Measurements from ENCODE around the gene ACOXL. TPM values are rescaled to one million over a fixed set of nuclear protein-coding genes. Genes with fewer than 3 reads are reported as not detected.

Gene ACOXL
- polyA plus RNA-seq, 4 donors: 0.06 to 0.56 TPM; not detected in 2

DNA sequence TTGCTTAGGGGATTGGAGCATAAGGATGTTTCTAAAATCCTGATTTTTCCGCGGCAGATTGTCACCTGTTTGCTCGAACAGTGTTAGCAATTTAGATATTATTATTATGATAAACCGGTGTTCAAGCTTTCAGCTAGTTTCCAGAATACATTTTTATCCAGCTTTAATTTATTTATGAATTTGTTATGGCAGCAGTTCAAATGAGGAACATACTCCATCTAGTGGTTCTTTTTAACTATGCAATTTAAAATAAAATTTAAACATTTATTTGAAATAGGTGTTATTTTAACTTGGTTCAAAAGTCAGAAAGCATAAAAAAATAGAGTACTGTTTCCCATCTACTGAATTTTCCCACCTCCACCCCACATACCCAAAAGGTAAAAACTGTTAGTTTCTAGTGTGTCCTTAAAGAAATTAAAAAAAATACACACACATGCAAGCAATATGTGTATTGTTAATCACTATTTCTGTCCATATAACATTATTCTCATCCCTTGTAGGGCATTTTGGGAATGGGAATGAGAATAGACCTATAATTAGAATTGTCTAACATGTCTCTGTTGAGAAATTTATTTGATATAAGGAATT, 23.2 kb downstream of the ACOXL start:
- peak; percentile 41 for FAIRE-seq
- 35 to 40% (median 39%) methylated on average over 4 of the region's 4 CpGs for WGBS, 3 donors
- H3K27ac ChIP-seq (ENCODE audit: low read depth in 1 of 3, low read length in 2 of 3): no peak overlapping the region

DNA sequence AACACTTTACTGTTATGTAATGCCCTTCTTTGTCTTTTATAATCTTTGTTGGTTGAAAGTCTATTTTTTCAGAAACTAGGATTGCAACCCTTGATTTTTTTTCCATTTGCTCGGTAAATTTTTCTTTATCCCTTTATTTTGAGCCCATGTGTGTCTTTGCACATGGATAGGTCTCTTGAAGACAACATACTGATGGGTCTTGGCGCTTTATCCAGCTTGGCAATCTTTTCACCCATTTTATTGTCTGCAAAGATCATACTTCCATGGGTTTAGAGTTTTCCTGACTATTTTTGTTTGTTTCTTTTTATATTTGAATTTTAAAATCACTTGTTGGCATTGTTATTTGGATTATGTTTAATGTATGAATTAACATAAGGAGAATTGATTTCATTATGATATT, 27.0 kb downstream of the ACOXL start:
- H3K4me3 ChIP-seq (ENCODE audit: low read depth in 1 of 3, low read length in 3 of 3): no peak overlapping the region
- 82 to 89% (median 83%) methylated on average over 2 of the region's 2 CpGs for WGBS, 3 donors

More for the DNA sequence above, 23.2 kb downstream of the ACOXL start:
- Histone ChIP-seq H3K4me3 (ENCODE audit: low read depth in 1 of 3, low read length in 3 of 3) (no peak overlapping the region), H3K4me1 (ENCODE audit: control insufficient read depth in 3 of 3, insufficient read depth in 2 of 3, low read depth in 1 of 3, low read length in 2 of 3) (no peaks in the 10 kb centered on the region), H3K9me3 (ENCODE audit: control insufficient read depth in 2 of 2, insufficient read depth in 1 of 2, low read depth in 1 of 2, low read length in 1 of 2) (peaks cover 0 to 3% of the 10 kb centered on the region in 2 donors), H3K36me3 (ENCODE audit: control insufficient read depth in 3 of 3, insufficient read depth in 2 of 3, low read depth in 1 of 3, low read length in 3 of 3) (no peaks in the 10 kb centered on the region), H3K27me3 (ENCODE audit: control insufficient read depth in 3 of 3, insufficient read depth in 3 of 3, low read length in 3 of 3) (peaks cover 0 to 2% (median 0%) of the 10 kb centered on the region in 3 donors)
- peak in 1 of 2 donors; percentile 22 for DNase-seq

DNA sequence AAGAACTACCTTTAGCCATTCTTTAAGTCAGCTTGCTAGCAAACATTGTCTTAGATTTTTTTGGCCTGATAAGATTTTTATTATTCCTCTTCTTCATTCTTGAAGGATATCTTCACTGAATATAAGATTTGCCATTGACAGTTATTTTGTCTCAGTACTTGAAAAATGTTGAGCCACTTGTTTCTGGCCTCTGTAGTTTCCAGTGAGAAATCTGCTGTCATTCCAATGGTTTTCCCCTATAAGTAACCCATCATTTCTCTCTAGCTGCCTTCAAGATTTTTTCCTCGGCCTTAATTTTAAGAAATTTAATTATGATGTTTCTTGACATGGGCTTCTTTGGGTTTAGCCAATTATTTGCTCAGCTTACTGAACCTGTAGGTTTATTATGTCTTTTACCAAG, 32.6 kb downstream of the ACOXL start:
- peaks cover 0 to 6% of the 10 kb centered on the region in 2 donors for H3K9me3 ChIP-seq (ENCODE audit: control insufficient read depth in 2 of 2, insufficient read depth in 1 of 2, low read depth in 1 of 2, low read length in 1 of 2)
- no peaks in the 10 kb centered on the region for H3K36me3 ChIP-seq (ENCODE audit: control insufficient read depth in 3 of 3, insufficient read depth in 2 of 3, low read depth in 1 of 3, low read length in 3 of 3)
- no peaks in the 10 kb centered on the region for H3K4me1 ChIP-seq (ENCODE audit: control insufficient read depth in 3 of 3, insufficient read depth in 2 of 3, low read depth in 1 of 3, low read length in 2 of 3)
- peaks cover 0 to 8% (median 4%) of the 10 kb centered on the region in 3 donors for H3K27me3 ChIP-seq (ENCODE audit: control insufficient read depth in 3 of 3, insufficient read depth in 3 of 3, low read length in 3 of 3)
- no peak overlapping the region for H3K4me3 ChIP-seq (ENCODE audit: low read depth in 1 of 3, low read length in 3 of 3)
- DNase-seq: no peak
- H3K27ac ChIP-seq (ENCODE audit: low read depth in 1 of 3, low read length in 2 of 3): no peak overlapping the region
- FAIRE-seq: no peak
- 86 to 97% (median 96%) methylated on average over 1 of the region's 1 CpG for WGBS, 3 donors

More for the DNA sequence above, 27.0 kb downstream of the ACOXL start:
- Histone ChIP-seq H3K36me3 (ENCODE audit: control insufficient read depth in 3 of 3, insufficient read depth in 2 of 3, low read depth in 1 of 3, low read length in 3 of 3) (no peaks in the 10 kb centered on the region), H3K27me3 (ENCODE audit: control insufficient read depth in 3 of 3, insufficient read depth in 3 of 3, low read length in 3 of 3) (peaks cover 0 to 4% (median 0%) of the 10 kb centered on the region in 3 donors), H3K9me3 (ENCODE audit: control insufficient read depth in 2 of 2, insufficient read depth in 1 of 2, low read depth in 1 of 2, low read length in 1 of 2) (peaks cover 0 to 6% of the 10 kb centered on the region in 2 donors), H3K27ac (ENCODE audit: low read depth in 1 of 3, low read length in 2 of 3) (no peak overlapping the region), H3K4me1 (ENCODE audit: control insufficient read depth in 3 of 3, insufficient read depth in 2 of 3, low read depth in 1 of 3, low read length in 2 of 3) (no peaks in the 10 kb centered on the region)
- DNase-seq: no peak
- no peak for FAIRE-seq

DNA sequence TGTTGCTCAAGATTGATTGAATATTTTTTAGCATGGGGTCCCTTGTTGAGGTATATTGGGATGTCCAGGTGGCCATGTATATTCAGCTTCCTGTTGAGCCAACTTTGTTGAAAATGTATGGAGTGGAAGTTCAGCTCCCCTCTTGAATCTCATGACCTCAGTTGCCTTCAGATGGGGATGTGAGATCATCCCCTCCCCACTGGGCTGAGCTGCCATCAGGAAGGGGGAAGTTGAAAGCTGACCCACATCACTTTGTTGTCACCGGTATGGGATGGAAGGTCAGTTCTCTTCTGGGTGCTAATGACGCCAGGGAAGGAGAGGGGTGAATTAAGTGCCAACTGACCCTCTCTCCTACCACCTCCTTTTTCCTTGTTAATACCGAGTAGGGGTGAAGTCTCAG, 33.9 kb downstream of the ACOXL start:
- H3K27me3 ChIP-seq (ENCODE audit: control insufficient read depth in 3 of 3, insufficient read depth in 3 of 3, low read length in 3 of 3): peaks cover 0 to 19% (median 3%) of the 10 kb centered on the region in 3 donors
- no peak overlapping the region for H3K4me3 ChIP-seq (ENCODE audit: low read depth in 1 of 3, low read length in 3 of 3)
- DNase-seq (no peak), FAIRE-seq (no peak)
- H3K9me3 ChIP-seq (ENCODE audit: control insufficient read depth in 2 of 2, insufficient read depth in 1 of 2, low read depth in 1 of 2, low read length in 1 of 2): peaks cover 0 to 3% of the 10 kb centered on the region in 2 donors
- H3K4me1 ChIP-seq (ENCODE audit: control insufficient read depth in 3 of 3, insufficient read depth in 2 of 3, low read depth in 1 of 3, low read length in 2 of 3): no peaks in the 10 kb centered on the region
- no peaks in the 10 kb centered on the region for H3K36me3 ChIP-seq (ENCODE audit: control insufficient read depth in 3 of 3, insufficient read depth in 2 of 3, low read depth in 1 of 3, low read length in 3 of 3)
- no peak overlapping the region for H3K27ac ChIP-seq (ENCODE audit: low read depth in 1 of 3, low read length in 2 of 3)
- 71 to 94% (median 74%) methylated on average over 3 of the region's 3 CpGs for WGBS, 3 donors

DNA sequence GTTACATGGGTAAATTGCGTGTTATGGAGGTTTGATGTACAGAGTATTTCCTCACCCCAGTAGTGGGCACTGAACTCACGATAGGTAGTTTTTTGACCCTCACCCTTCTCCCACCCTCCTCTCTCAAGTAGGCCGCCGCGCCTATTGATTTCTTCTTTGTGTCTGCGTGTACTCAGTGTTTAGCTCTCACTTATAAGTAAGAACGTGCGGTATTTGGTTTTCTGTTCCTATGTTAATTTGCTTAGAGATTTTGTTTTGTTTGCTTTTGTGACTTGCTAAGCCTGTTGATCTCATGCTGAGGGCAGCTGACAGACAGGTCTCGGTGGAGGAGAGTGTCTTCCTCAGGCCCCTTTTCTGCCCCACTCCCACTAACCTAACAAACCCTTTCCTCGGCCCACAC, 36.2 kb downstream of the ACOXL start:
- 79 to 83% (median 81%) methylated on average over 10 of the region's 10 CpGs for WGBS, 3 donors

DNA sequence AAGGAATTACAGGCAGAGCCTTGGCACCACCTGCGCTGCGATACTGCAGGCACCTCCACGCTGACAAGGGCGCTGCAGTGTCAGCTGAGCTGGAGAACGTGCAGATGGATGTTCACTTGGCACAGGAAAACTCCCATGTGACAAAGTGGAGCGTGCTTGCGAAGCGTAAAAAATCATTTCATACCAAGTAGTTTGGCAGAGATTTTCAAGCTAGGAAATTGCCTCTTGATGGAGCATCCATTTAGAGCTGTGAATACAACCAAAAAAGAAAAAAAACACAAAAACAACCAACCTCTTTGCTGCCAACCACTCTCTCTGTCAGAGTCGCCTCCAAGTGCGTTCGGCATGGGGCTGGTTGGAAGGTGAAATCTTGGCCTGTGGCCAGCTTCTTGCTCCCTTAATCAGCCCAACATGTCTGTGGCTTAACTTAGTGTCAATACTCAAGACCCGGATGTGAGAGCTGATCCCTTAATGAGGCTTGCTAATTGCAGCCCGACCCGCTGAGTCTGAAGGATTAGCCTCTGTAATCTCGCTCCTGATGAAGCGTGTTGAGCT, 38.1 kb downstream of the ACOXL start:
- FAIRE-seq: no peak
- no peak overlapping the region for H3K4me3 ChIP-seq (ENCODE audit: low read depth in 1 of 3, low read length in 3 of 3)
- peak overlapping the region in 1 of 3 donors; percentile 41 for H3K27ac ChIP-seq (ENCODE audit: low read depth in 1 of 3, low read length in 2 of 3)
- no peaks in the 10 kb centered on the region for H3K9me3 ChIP-seq (ENCODE audit: control insufficient read depth in 2 of 2, insufficient read depth in 1 of 2, low read depth in 1 of 2, low read length in 1 of 2)
- no peaks in the 10 kb centered on the region for H3K36me3 ChIP-seq (ENCODE audit: control insufficient read depth in 3 of 3, insufficient read depth in 2 of 3, low read depth in 1 of 3, low read length in 3 of 3)
- DNase-seq: no peak
- H3K27me3 ChIP-seq (ENCODE audit: control insufficient read depth in 3 of 3, insufficient read depth in 3 of 3, low read length in 3 of 3): peaks cover 0 to 39% (median 2%) of the 10 kb centered on the region in 3 donors
- WGBS, 3 donors: 44 to 53% (median 51%) methylated on average over 16 of the region's 16 CpGs
- peaks cover 0 to 3% (median 0%) of the 10 kb centered on the region in 3 donors for H3K4me1 ChIP-seq (ENCODE audit: control insufficient read depth in 3 of 3, insufficient read depth in 2 of 3, low read depth in 1 of 3, low read length in 2 of 3)

More for the DNA sequence above, 36.2 kb downstream of the ACOXL start:
- Histone ChIP-seq H3K27me3 (ENCODE audit: control insufficient read depth in 3 of 3, insufficient read depth in 3 of 3, low read length in 3 of 3) (peaks cover 0 to 35% (median 2%) of the 10 kb centered on the region in 3 donors), H3K9me3 (ENCODE audit: control insufficient read depth in 2 of 2, insufficient read depth in 1 of 2, low read depth in 1 of 2, low read length in 1 of 2) (no peaks in the 10 kb centered on the region), H3K27ac (ENCODE audit: low read depth in 1 of 3, low read length in 2 of 3) (no peak overlapping the region), H3K4me1 (ENCODE audit: control insufficient read depth in 3 of 3, insufficient read depth in 2 of 3, low read depth in 1 of 3, low read length in 2 of 3) (peaks cover 0 to 3% (median 0%) of the 10 kb centered on the region in 3 donors), H3K4me3 (ENCODE audit: low read depth in 1 of 3, low read length in 3 of 3) (no peak overlapping the region), H3K36me3 (ENCODE audit: control insufficient read depth in 3 of 3, insufficient read depth in 2 of 3, low read depth in 1 of 3, low read length in 3 of 3) (no peaks in the 10 kb centered on the region)
- no peak for FAIRE-seq
- no peak for DNase-seq

DNA sequence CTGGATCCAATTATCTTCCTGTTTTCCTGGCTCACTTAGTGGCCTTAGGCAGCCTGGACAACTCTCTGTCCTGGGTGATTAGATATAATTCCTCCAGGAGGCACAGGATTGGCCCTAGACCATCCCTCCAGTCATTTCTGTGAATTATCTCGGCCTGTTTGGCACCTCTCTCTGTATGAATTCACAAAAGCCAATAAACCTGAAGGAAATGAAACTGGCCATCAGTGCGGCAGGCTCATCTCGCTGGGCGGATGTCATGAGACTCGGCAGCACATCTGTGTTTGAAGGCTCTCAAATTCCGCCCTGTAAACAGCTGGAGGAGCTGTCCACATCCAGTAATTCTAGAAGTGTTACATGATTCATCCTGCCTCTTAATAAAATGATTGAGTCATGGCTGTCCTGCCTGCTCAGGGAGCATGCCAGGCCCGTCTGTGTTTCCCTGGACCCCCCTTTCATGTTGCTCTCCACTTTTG, 38.6 kb downstream of the ACOXL start:
- Histone ChIP-seq H3K4me1 (ENCODE audit: control insufficient read depth in 3 of 3, insufficient read depth in 2 of 3, low read depth in 1 of 3, low read length in 2 of 3) (peaks cover 0 to 3% (median 0%) of the 10 kb centered on the region in 3 donors), H3K4me3 (ENCODE audit: low read depth in 1 of 3, low read length in 3 of 3) (no peak overlapping the region), H3K27me3 (ENCODE audit: control insufficient read depth in 3 of 3, insufficient read depth in 3 of 3, low read length in 3 of 3) (peaks cover 0 to 39% (median 2%) of the 10 kb centered on the region in 3 donors), H3K9me3 (ENCODE audit: control insufficient read depth in 2 of 2, insufficient read depth in 1 of 2, low read depth in 1 of 2, low read length in 1 of 2) (no peaks in the 10 kb centered on the region), H3K27ac (ENCODE audit: low read depth in 1 of 3, low read length in 2 of 3) (peak overlapping the region in 1 of 3 donors; percentile 41), H3K36me3 (ENCODE audit: control insufficient read depth in 3 of 3, insufficient read depth in 2 of 3, low read depth in 1 of 3, low read length in 3 of 3) (no peaks in the 10 kb centered on the region)
- WGBS, 3 donors: 22 to 43% (median 38%) methylated on average over 7 of the region's 7 CpGs
- FAIRE-seq (no peak), DNase-seq (peak in 1 of 2 donors; percentile 18)

DNA sequence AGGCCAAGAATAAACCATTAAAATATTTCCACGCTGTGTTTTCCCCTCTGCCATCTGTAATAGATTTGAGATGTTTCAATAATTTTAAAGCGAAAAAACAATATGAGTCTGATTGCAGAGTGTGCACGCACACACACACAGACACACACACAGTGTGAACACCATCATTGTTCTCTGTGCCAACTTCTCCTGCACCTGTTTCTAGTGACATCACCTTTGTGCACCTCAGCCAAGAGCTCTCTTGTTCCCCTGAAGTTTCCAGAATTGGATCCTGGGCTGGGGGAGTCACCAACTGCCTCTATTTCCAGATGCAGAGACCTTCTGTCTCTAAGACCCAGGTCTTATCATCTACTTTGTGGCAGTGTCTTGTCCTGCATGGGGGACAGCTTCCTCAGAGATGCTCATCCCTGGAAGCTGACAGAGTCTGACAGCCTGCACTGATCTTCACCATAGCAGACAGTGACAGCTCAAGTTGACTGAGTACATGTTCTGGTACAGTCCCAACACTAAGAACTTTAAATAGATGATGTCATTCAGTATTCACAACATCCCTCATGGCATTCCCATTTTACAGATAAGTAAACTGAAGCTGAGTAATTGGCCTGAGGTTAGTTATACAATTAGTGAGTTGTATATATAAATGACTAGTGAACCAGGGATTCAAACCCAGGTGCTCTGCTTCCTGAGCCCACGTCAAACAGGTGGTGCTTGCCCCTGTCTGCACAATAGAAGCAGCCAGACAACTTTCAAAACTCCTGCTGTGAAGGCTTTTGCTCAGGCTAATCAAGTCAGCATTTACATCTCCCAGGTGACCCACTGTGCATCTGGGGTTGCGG, 39.4 kb downstream of the ACOXL start:
- Histone ChIP-seq H3K36me3 (ENCODE audit: control insufficient read depth in 3 of 3, insufficient read depth in 2 of 3, low read depth in 1 of 3, low read length in 3 of 3) (no peaks in the 10 kb centered on the region), H3K4me3 (ENCODE audit: low read depth in 1 of 3, low read length in 3 of 3) (no peak overlapping the region), H3K9me3 (ENCODE audit: control insufficient read depth in 2 of 2, insufficient read depth in 1 of 2, low read depth in 1 of 2, low read length in 1 of 2) (no peaks in the 10 kb centered on the region), H3K4me1 (ENCODE audit: control insufficient read depth in 3 of 3, insufficient read depth in 2 of 3, low read depth in 1 of 3, low read length in 2 of 3) (peaks cover 0 to 3% (median 0%) of the 10 kb centered on the region in 3 donors), H3K27ac (ENCODE audit: low read depth in 1 of 3, low read length in 2 of 3) (no peak overlapping the region), H3K27me3 (ENCODE audit: control insufficient read depth in 3 of 3, insufficient read depth in 3 of 3, low read length in 3 of 3) (peaks cover 0 to 45% (median 2%) of the 10 kb centered on the region in 3 donors)
- WGBS, 3 donors: 59 to 72% (median 62%) methylated on average over 5 of the region's 5 CpGs
- DNase-seq: no peak
- no peak for FAIRE-seq

Data from small intestine (tissue), 7 donors.